HG03039 (cell line): Measurements from ENCODE around the gene SKI.

Source experiments
- ATAC-seq: cut with Tn5 transposase; IDR thresholded peaks from one replicate; pipeline ENCODE4 v1.9.1; 2021; ENCODE audit warnings: mild to moderate bottlenecking, moderate library complexity; ENCODE audit not compliant: unreplicated experiment

The SKI gene

GRCh38 chr1:2194319-2194897 is 33.7 kb upstream of the SKI start, which contains the start of gene FAAP20:
TSS of gene FAAP20 (minus strand) at chr1:2194772. CDS start at chr1:2194749, 23 bp downstream.
- ATAC-seq: peak; percentile 37

GRCh38 chr1:2194898-2195673 is 33.0 kb upstream of the SKI start:
- ATAC-seq: peak; percentile 38

GRCh38 chr1:2195785-2196184 is 32.3 kb upstream of the SKI start:
- no peak for ATAC-seq

- no peak for ATAC-seq
Observed at GRCh38 chr1:2196901-2197638, 31.0 kb upstream of the SKI start.

- ATAC-seq: no peak
Observed at GRCh38 chr1:2197707-2198165, 30.4 kb upstream of the SKI start.

- ATAC-seq: no peak
Observed at GRCh38 chr1:2198571-2198970, 29.5 kb upstream of the SKI start.

- no peak for ATAC-seq
Observed at GRCh38 chr1:2199042-2199810, 28.9 kb upstream of the SKI start.

- no peak for ATAC-seq
Observed at GRCh38 chr1:2200308-2200943, 27.7 kb upstream of the SKI start.

- ATAC-seq: no peak
Observed at GRCh38 chr1:2201062-2201461, 27.1 kb upstream of the SKI start.

GRCh38 chr1:2202008-2202575 is 26.0 kb upstream of the SKI start:
- no peak for ATAC-seq

GRCh38 chr1:2202843-2203601 is 25.1 kb upstream of the SKI start:
- ATAC-seq: no peak

GRCh38 chr1:2203671-2204414 is 24.3 kb upstream of the SKI start:
- no peak for ATAC-seq

GRCh38 chr1:2204415-2205190 is 23.5 kb upstream of the SKI start:
- no peak for ATAC-seq

- peak; percentile 63 for ATAC-seq
Observed at GRCh38 chr1:2205191-2205952, 22.7 kb upstream of the SKI start.

- ATAC-seq: no peak
Observed at GRCh38 chr1:2206813-2207487, 21.2 kb upstream of the SKI start.

GRCh38 chr1:2208309-2209239 is 19.5 kb upstream of the SKI start:
- ATAC-seq: no peak
